GM19468 (cell line): ENCODE measurements around the gene SCRN2.

Experiments used
- ATAC-seq: cut with Tn5 transposase; IDR thresholded peaks from one replicate; pipeline ENCODE4 v1.9.1; 2021; ENCODE audit warnings: mild to moderate bottlenecking, moderate library complexity, moderate number of reproducible peaks; ENCODE audit not compliant: unreplicated experiment; ENCODE audit errors: extremely low read depth

SCRN2 gene

GRCh38 chr17:47840742-47841487 is at the start of gene SCRN2:
TSS of gene SCRN2 (minus strand) at chr17:47841273. CDS start at chr17:47840843, 430 bp downstream.
- peak; percentile 57 for ATAC-seq

GRCh38 chr17:47889734-47890529 is 48.9 kb upstream of the SCRN2 start:
- no peak for ATAC-seq

- ATAC-seq, result no peak
Observed at GRCh38 chr17:47888293-47888692, 47.2 kb upstream of the SCRN2 start.

GRCh38 chr17:47884905-47885730 is 44.0 kb upstream of the SCRN2 start:
- ATAC-seq, result no peak

GRCh38 chr17:47884427-47884740 is 43.3 kb upstream of the SCRN2 start:
- ATAC-seq, result no peak

GRCh38 chr17:47883589-47884426 is 42.7 kb upstream of the SCRN2 start:
- no peak for ATAC-seq

GRCh38 chr17:47882695-47883588 is 41.9 kb upstream of the SCRN2 start:
- ATAC-seq, result no peak

- no peak for ATAC-seq
Observed at GRCh38 chr17:47882247-47882646, 41.2 kb upstream of the SCRN2 start.

GRCh38 chr17:47879776-47880454 is 38.8 kb upstream of the SCRN2 start:
- no peak for ATAC-seq

- ATAC-seq, result no peak
Observed at GRCh38 chr17:47879028-47879585, 38.0 kb upstream of the SCRN2 start.

- no peak for ATAC-seq
Observed at GRCh38 chr17:47878203-47879027, 37.3 kb upstream of the SCRN2 start.

GRCh38 chr17:47877368-47878034 is 36.4 kb upstream of the SCRN2 start:
- no peak for ATAC-seq

GRCh38 chr17:47875011-47875985 is 34.2 kb upstream of the SCRN2 start:
- no peak for ATAC-seq

GRCh38 chr17:47873200-47874090 is 32.4 kb upstream of the SCRN2 start:
- no peak for ATAC-seq
